Right lobe of liver (tissue), 6 donors: Measurements from ENCODE around the gene TNS3. TPM values are rescaled to one million over a fixed set of nuclear protein-coding genes. Genes with fewer than 3 reads are reported as not detected.

Experiments
- ATAC-seq, 4 donors: fragments of 200-7000 bp; cut with Tn5 transposase; one replicate each; pipeline ENCODE4 v1.9.1; 2020; ENCODE audit warnings: mild to moderate bottlenecking in 4 of 4, moderate library complexity in 4 of 4
- DNase-seq, 3 donors: peaks; one replicate each; pipeline ENCODE4 v3.0.0-alpha.2; 2020
- H3K27ac ChIP-seq, 3 donors: fragments of 200-600 bp; one replicate each; pipeline ENCODE4 v1.8.0; 2022
- H3K27me3 ChIP-seq, 2 donors: fragments of 200-600 bp; one replicate each; pipeline ENCODE4 v1.8.0; 2022
- H3K36me3 ChIP-seq, 4 donors: fragments of 200-600 bp; sonication (generic) in 1 of 4; one replicate each; pipeline versions ENCODE4 v1.5.1 to v1.8.0; 2017 to 2022; ENCODE audit warnings: control low read depth in 1 of 4
- H3K4me1 ChIP-seq, 4 donors: fragments of 200-600 bp; sonication (generic) in 1 of 4; one replicate each; pipeline versions ENCODE4 v1.5.1 to v1.8.0; 2017 to 2022; ENCODE audit warnings: control low read depth in 1 of 4
- H3K4me3 ChIP-seq, 3 donors: fragments of 200-600 bp; one replicate each; pipeline ENCODE4 v1.8.0; 2022
- H3K9me3 ChIP-seq, 4 donors: fragments of 200-600 bp; sonication (generic) in 1 of 4; one replicate each; pipeline versions ENCODE4 v1.5.1 to v1.8.0; 2017 to 2022; ENCODE audit warnings: control low read depth in 1 of 4
- CTCF ChIP-seq, 4 donors: fragments of 200-600 bp in 3 of 4; fragments of 450-650 bp in 1 of 4; IDR thresholded peaks; one replicate each; pipeline versions ENCODE4 v1.5.1 to v1.8.0; 2016 to 2022; ENCODE audit warnings: antibody characterized with exemption in 4 of 4, mild to moderate bottlenecking in 2 of 4
- POLR2A ChIP-seq: fragments of 450-650 bp; IDR thresholded peaks from one replicate; pipeline ENCODE4 v1.6.1; 2017; ENCODE audit warnings: antibody characterized with exemption, mild to moderate bottlenecking
- WGBS: methylation state at CpG from one replicate; pipeline ENCODE4 v1.1.6; 2018; ENCODE audit warnings: low coverage, low lambda C conversion rate; ENCODE audit not compliant: insufficient coverage; ENCODE audit errors: missing lambda C conversion rate; 5-methylcytosine and 5-hydroxymethylcytosine counted together
- intact Hi-C, 2 donors: fragments of 100-400 bp; cut with DNase I; formaldehyde crosslinking; loops; one replicate each; pipeline versions ENCODE4 v1.11.2 to v1.14.1; 2022
- total RNA-seq, 6 experiments: library from RNA; depleted of rRNA in 2 of 6; stranded (reverse); fragments of >200 nt in 2 of 6; fragmentation: NEBNext Ultra II Directional in 3 of 6; extraction: Animal tissue kit (Norgen Biotek cat#: 25700) in 3 of 6; gene quantifications; one replicate each; pipeline versions ENCODE4 v1.1.0 to v1.2.4, GENCODE V29; 2016 to 2023
- donor health status: DM: no; HTN: yes; CAD: no.
- donor health status: DM: no; HTN: no; CAD: no.
- donor health status: DM: no; HTN: no; CAD: no.
- donor health status: DM: no; HTN: yes; CAD: no.
- donor health status: DM: no; HTN: yes; CAD: no.

TNS3 gene
- total RNA-seq, 6 experiments from 2014 or later = 51.2 to 95.0 (median 58.4) TPM

DNA sequence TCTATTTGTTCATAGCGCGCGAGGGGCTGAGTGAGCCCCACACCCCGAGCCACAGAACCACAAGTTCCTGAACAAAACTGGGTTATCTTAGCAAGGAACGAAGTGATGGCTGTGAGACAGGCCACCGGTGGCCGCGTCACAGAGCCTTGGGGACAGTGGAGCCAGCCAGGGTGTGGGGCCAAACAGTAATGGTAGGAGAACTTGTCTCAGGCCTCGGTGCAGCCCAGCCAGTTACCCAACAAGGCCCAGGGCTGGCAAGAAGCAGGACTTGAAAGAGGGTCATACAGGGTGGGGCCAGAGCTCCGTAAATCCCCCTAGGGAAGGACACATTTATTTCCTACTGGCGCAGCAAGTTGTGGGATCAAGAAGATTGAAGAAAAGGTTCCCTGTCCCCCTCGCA, 39.4 kb upstream of the TNS3 start:
- H3K36me3 ChIP-seq = no peaks in the 10 kb centered on the region
- H3K9me3 ChIP-seq = no peaks in the 10 kb centered on the region
- intact Hi-C loops = no loop called here
- H3K27ac ChIP-seq = no peak overlapping the region
- no peak overlapping the region for H3K4me3 ChIP-seq
- DNase-seq (no peak), ATAC-seq (no peak)
- TF ChIP-seq CTCF (IDR thresholded peaks at IDR 0.05) = no peak
- no peak for TF ChIP-seq POLR2A
- 67% methylated on average over 1 of the region's 12 CpGs for WGBS
- H3K27me3 ChIP-seq = no peaks in the 10 kb centered on the region
- H3K4me1 ChIP-seq = peaks cover 0 to 12% (median 3%) of the 10 kb centered on the region in 4 donors

DNA sequence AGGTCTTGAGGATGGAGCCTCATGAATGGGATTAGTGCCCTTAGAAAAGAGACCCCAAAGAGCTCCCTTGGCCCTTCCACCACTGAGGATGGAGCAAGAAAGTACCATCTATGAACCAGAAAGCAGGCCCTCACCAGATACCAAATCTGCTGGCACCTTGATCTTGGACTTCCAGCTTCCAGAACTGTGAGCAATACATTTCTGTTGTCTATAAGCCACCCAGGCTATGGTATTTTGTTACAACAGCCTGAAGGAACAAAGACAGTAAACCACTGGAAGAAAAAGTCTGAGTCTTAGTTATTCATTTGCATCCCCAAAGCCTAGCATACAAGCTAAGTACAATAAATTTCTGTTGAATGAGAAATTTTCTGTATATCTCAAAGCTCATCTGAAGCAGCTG, 37.9 kb upstream of the TNS3 start:
- ATAC-seq (no peak), DNase-seq (no peak)
- Histone ChIP-seq H3K27ac (no peak overlapping the region), H3K4me3 (no peak overlapping the region), H3K4me1 (peaks cover 0 to 10% (median 0%) of the 10 kb centered on the region in 4 donors), H3K27me3 (no peaks in the 10 kb centered on the region), H3K36me3 (no peaks in the 10 kb centered on the region), H3K9me3 (no peaks in the 10 kb centered on the region)
- no peak for TF ChIP-seq CTCF (IDR thresholded peaks at IDR 0.05)
- no peak for TF ChIP-seq POLR2A
- intact Hi-C loops = no loop called here

DNA sequence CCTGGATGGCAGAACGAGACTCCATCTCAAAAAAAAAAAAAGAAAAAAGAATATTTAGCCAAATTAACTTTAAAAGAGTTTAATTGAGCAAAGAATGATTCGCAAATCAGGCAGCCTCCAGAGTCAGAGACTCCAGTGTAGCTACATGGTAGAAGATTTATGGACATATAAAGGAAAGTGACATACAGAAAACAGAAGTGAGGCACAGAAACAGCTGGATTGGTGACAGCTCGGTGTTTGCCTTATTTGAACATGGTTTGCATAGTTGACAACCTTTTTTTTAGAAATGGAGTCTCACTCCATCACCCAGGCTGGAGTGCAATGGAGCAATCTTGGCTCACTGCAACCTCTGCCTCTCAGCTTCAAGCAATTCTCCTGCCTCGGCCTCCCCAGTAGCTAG, 35.2 kb upstream of the TNS3 start:
- intact Hi-C loops = no loop called here
- Histone ChIP-seq H3K27ac (no peak overlapping the region), H3K36me3 (no peaks in the 10 kb centered on the region), H3K4me1 (peaks cover 0 to 8% (median 0%) of the 10 kb centered on the region in 4 donors), H3K9me3 (no peaks in the 10 kb centered on the region), H3K27me3 (no peaks in the 10 kb centered on the region), H3K4me3 (no peak overlapping the region)
- ATAC-seq = no peak
- TF ChIP-seq POLR2A (no peak), CTCF (IDR thresholded peaks at IDR 0.05) (no peak)
- no peak for DNase-seq
- WGBS = 78% methylated on average over 4 of the region's 4 CpGs

GRCh38 chr7:47614450-47614849, 32.5 kb upstream of the TNS3 start:
- H3K36me3 ChIP-seq = no peaks in the 10 kb centered on the region
- intact Hi-C loops = no loop called here
- DNase-seq = no peak
- ATAC-seq = no peak
- no peak overlapping the region for H3K27ac ChIP-seq
- H3K27me3 ChIP-seq = no peaks in the 10 kb centered on the region
- H3K9me3 ChIP-seq = no peaks in the 10 kb centered on the region
- peaks cover 0 to 22% (median 11%) of the 10 kb centered on the region in 4 donors for H3K4me1 ChIP-seq
- 87% methylated on average over 3 of the region's 6 CpGs for WGBS
- no peak overlapping the region for H3K4me3 ChIP-seq
- no peak for TF ChIP-seq CTCF (IDR thresholded peaks at IDR 0.05)
- TF ChIP-seq POLR2A = no peak

DNA sequence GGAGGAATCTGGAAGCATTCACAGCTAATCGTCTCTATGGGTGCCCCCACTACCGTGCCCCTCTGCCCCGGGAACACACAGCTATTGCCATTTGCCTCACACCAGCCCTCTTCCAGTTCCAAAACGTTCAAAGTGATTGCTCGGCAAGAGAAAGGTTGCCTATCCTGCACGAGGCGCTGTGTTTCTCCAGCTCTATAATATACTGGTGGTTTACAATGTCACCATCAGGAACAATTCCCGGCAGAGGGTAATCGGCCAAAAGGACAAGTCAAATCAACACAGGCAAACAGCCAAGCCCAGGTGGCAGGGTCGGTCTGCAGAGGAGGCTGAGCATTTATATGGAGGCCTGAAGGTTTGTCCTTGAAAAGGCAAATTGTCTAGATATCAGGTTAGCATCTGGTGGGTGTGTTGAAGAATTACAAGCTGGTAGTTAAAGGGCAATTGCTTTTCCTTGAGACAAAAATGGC, 29.2 kb upstream of the TNS3 start:
- intact Hi-C loops = no loop called here
- Histone ChIP-seq H3K27me3 (no peaks in the 10 kb centered on the region), H3K27ac (peak overlapping the region; percentile 63 to 79 (median 78)), H3K4me3 (peak overlapping the region in 2 of 3 donors; percentile 22 to 31), H3K4me1 (peaks cover 0 to 46% (median 22%) of the 10 kb centered on the region in 4 donors), H3K36me3 (no peaks in the 10 kb centered on the region), H3K9me3 (no peaks in the 10 kb centered on the region)
- ATAC-seq (peak; percentile 72 to 84 (median 78)), DNase-seq (peak; percentile 73 to 85 (median 81))
- WGBS = 28% methylated on average over 9 of the region's 10 CpGs
- TF ChIP-seq POLR2A = no peak
- TF ChIP-seq CTCF (IDR thresholded peaks at IDR 0.05) = peak in 1 of 4 donors; percentile 14
